NT2/D1 (cell line): Measurements from ENCODE around the gene LIMK1.

ENCODE experiments used
- DNase-seq: peaks from one replicate; pipeline ENCODE4 v3.0.0-alpha.2; 2011; ENCODE audit warnings: low read depth, low spot score
- H3K27me3 ChIP-seq: 2 replicates; pipeline ENCODE4 v1.6.0; 2011; ENCODE audit warnings: mild to moderate bottlenecking; ENCODE audit not compliant: insufficient read length, insufficient read depth
- H3K36me3 ChIP-seq: 2 replicates; pipeline ENCODE4 v1.6.1; 2011; ENCODE audit warnings: mild to moderate bottlenecking, low read length, mixed read lengths; ENCODE audit not compliant: insufficient read depth, insufficient read length
- H3K4me1 ChIP-seq: 2 replicates; pipeline ENCODE4 v1.5.1; 2011; ENCODE audit not compliant: insufficient read depth, insufficient read length
- H3K4me3 ChIP-seq: 2 replicates; pipeline ENCODE4 v1.5.1; 2011; ENCODE audit warnings: low read depth; ENCODE audit not compliant: insufficient read length
- H3K9ac ChIP-seq: 2 replicates; pipeline ENCODE4 v1.6.0; 2011; ENCODE audit warnings: low read depth; ENCODE audit not compliant: insufficient read length
- H3K9me3 ChIP-seq: 2 replicates; pipeline ENCODE4 v1.5.1; 2011; ENCODE audit warnings: mild to moderate bottlenecking, low read length; ENCODE audit not compliant: insufficient read depth
- SUZ12 ChIP-seq: IDR thresholded peaks from 2 replicates; pipeline ENCODE4 v1.6.1; 2011; ENCODE audit not compliant: insufficient read length, insufficient read depth; ENCODE audit errors: extremely low read depth
- YY1 ChIP-seq: IDR thresholded peaks from 2 replicates; pipeline ENCODE4 v1.6.1; 2011; ENCODE audit not compliant: insufficient read length, insufficient read depth
- ZNF274 ChIP-seq: IDR thresholded peaks from 2 replicates; pipeline ENCODE4 v1.6.1; 2011; ENCODE audit warnings: mild to moderate bottlenecking, low read depth, low read length

Gene LIMK1

GRCh38 chr7:74049997-74050798 is 33.4 kb upstream of the LIMK1 start:
- no peaks in the 10 kb centered on the region for H3K27me3 ChIP-seq
- H3K4me3 ChIP-seq: no peak overlapping the region
- no peak overlapping the region for H3K9ac ChIP-seq
- H3K4me1 ChIP-seq: peaks cover 4% of the 10 kb centered on the region
- H3K36me3 ChIP-seq: no peaks in the 10 kb centered on the region
- no peak for DNase-seq
- no peaks in the 10 kb centered on the region for H3K9me3 ChIP-seq
- TF ChIP-seq SUZ12 (no peak), YY1 (no peak), ZNF274 (no peak)

GRCh38 chr7:74051193-74051592 is 32.4 kb upstream of the LIMK1 start:
- Histone ChIP-seq H3K4me1 (peaks cover 4% of the 10 kb centered on the region), H3K9me3 (no peaks in the 10 kb centered on the region), H3K9ac (no peak overlapping the region), H3K4me3 (no peak overlapping the region), H3K27me3 (no peaks in the 10 kb centered on the region), H3K36me3 (no peaks in the 10 kb centered on the region)
- DNase-seq: no peak
- TF ChIP-seq YY1: no peak
- no peak for TF ChIP-seq ZNF274
- TF ChIP-seq SUZ12: no peak

- DNase-seq: peak; percentile 43
These were observed 31.8 kb upstream of the LIMK1 start for GRCh38 chr7:74051629-74052410.

GRCh38 chr7:74052628-74053027 is 31.0 kb upstream of the LIMK1 start:
- Histone ChIP-seq H3K27me3 (peaks cover 2% of the 10 kb centered on the region), H3K36me3 (no peaks in the 10 kb centered on the region), H3K4me3 (no peak overlapping the region), H3K9me3 (no peaks in the 10 kb centered on the region), H3K9ac (no peak overlapping the region), H3K4me1 (peaks cover 4% of the 10 kb centered on the region)
- no peak for TF ChIP-seq YY1
- TF ChIP-seq ZNF274: no peak
- no peak for DNase-seq

More at GRCh38 chr7:74051629-74052410, 31.8 kb upstream of the LIMK1 start:
- no peak overlapping the region for H3K4me3 ChIP-seq
- TF ChIP-seq SUZ12 (no peak), YY1 (no peak), ZNF274 (no peak)
- no peak overlapping the region for H3K9ac ChIP-seq
- H3K27me3 ChIP-seq: no peaks in the 10 kb centered on the region
- H3K36me3 ChIP-seq: no peaks in the 10 kb centered on the region
- H3K4me1 ChIP-seq: peaks cover 4% of the 10 kb centered on the region
- H3K9me3 ChIP-seq: no peaks in the 10 kb centered on the region

- no peak for TF ChIP-seq SUZ12
- TF ChIP-seq YY1: no peak
- TF ChIP-seq ZNF274: no peak
These were observed 29.9 kb upstream of the LIMK1 start for GRCh38 chr7:74053589-74054186.

GRCh38 chr7:74056096-74056915 is 27.3 kb upstream of the LIMK1 start:
- no peaks in the 10 kb centered on the region for H3K36me3 ChIP-seq
- no peak for TF ChIP-seq YY1
- TF ChIP-seq ZNF274: no peak
- TF ChIP-seq SUZ12: no peak
- no peak for DNase-seq
- no peaks in the 10 kb centered on the region for H3K9me3 ChIP-seq
- no peak overlapping the region for H3K4me3 ChIP-seq
- peaks cover 3% of the 10 kb centered on the region for H3K4me1 ChIP-seq
- peaks cover 9% of the 10 kb centered on the region for H3K27me3 ChIP-seq
- H3K9ac ChIP-seq: no peak overlapping the region

More at GRCh38 chr7:74053589-74054186, 29.9 kb upstream of the LIMK1 start:
- no peak overlapping the region for H3K4me3 ChIP-seq
- no peak for DNase-seq
- H3K4me1 ChIP-seq: peaks cover 4% of the 10 kb centered on the region
- H3K27me3 ChIP-seq: peaks cover 9% of the 10 kb centered on the region
- no peaks in the 10 kb centered on the region for H3K9me3 ChIP-seq
- H3K36me3 ChIP-seq: no peaks in the 10 kb centered on the region
- H3K9ac ChIP-seq: no peak overlapping the region
